ENCODE results near the gene ZYX. TPM values are rescaled to one million over a fixed set of nuclear protein-coding genes. Genes with fewer than 3 reads are reported as not detected.
A peak's percentile ranks its signal among the peaks of the same experiment; 100 is the strongest.
"Not testable (repeated sequence)": the region's sequence is repeated elsewhere in the genome, so short reads cannot be mapped to it uniquely, and the experiment has no call there.

The ZYX gene
- polyA plus RNA-seq, 1 donor = 63.9 TPM

DNA sequence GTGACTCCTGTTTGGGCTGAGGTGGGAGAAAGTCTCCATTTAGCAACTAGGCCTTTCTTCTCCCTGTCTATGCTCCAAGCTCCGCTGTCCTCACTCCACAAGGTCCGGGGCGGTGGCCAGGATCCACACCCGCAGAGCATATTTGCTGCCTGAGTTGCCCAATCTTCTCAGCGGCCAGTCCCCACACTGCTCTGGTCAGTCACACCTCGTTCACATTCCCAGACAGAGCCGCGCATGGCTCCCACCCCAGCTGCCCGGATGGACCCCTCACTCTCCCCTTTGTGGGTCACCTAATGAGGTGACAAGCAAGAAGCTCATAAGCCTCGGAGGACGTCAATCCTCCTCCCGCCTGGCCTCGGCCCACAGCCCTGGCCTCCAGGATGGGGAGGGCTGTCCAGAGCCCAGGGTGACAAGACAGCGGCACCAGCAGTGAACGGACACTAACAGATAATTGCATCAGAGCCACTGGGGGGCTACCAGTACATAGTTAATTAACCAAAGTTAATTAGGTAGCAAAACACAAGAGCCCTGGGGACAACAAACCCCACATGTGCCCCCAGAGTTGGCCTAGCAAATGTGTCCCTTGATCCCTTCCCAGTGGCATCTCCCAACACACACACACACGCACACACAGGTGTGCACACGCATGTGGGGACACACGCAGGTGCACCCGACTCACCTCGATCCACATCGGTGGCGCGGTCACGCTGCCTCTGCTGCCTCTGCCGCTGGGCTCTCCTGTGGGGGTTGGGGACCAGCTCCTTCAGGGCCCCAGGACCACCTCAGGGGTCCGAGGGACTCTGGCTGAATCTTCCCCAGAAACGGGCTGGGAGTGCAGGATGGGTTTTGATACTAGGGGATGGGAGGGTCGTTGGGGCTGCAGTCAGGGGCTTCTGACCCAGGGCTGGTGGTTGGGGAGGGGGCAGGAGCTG lies 15.7 kb downstream of the ZYX start:
- DNase-seq = no peak

- DNase-seq = no peak
Measured at GRCh38 chr7:143397710-143398530, 16.8 kb downstream of the ZYX start.

- no peak for DNase-seq
Measured at GRCh38 chr7:143398616-143399015, 17.5 kb downstream of the ZYX start.

DNA sequence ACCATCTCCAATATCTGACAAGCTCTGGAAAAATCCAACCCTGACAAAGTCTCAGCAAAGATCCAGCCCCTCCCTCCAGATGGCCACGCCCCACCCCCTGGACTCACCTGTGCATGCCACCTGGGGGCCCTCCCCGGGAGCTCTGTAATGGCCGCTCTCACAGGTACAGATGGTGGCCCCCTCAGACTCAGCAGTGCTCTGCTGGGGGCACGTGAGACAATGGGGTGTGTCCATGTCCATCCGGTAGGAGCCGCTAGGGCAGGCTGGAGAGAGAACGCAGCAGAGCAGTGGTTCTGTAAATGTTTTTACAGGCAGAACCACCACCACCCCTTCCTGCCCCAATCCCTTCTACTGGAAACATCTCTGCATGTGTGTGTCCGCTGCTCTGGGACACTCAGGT lies 18.0 kb downstream of the ZYX start:
- no peak for DNase-seq

GRCh38 chr7:143399642-143400041 lies 18.5 kb downstream of the ZYX start:
- DNase-seq = no peak

DNA sequence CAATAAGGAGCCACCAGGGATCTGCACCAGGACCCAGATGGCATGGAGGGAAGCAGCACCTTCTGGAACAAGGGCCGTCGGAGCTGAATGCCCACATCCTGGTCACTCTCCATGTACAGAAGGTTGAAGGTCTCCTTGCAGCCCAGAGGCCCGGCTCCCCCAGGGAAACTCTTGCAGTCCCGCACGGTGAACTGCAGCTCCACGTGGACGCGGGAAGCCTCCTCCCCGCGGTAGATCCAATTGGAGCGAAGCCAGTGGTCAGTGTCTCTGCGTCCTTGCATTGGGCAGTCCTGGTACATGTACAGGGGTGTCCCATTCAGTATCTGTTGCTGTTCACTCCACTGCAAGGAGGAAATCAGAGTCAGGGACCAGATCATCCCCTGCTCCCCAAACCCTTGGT lies 20.1 kb downstream of the ZYX start:
- no peak for DNase-seq

DNA sequence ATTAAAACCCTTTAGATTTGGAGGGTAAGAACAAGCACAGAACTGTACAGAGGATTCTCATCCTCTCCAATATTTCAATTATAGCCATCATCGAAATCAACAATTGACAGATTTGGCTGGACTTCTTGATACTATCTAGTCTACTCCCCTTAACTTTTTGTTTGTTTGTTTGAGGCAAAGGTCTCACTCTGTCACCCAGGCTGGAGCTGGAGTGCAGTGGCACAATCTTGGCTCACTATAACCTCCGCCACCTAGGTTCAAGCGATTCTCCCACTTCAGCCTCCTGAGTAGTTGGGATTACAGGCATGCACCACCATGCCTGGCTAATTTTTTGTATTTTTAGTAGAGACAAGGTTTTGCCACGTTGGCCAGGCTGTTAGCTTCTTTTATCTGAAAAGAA lies 21.1 kb downstream of the ZYX start:
- DNase-seq = not testable (repeated sequence)

- DNase-seq = no peak
Measured at GRCh38 chr7:143405173-143406001, 24.2 kb downstream of the ZYX start.

DNA sequence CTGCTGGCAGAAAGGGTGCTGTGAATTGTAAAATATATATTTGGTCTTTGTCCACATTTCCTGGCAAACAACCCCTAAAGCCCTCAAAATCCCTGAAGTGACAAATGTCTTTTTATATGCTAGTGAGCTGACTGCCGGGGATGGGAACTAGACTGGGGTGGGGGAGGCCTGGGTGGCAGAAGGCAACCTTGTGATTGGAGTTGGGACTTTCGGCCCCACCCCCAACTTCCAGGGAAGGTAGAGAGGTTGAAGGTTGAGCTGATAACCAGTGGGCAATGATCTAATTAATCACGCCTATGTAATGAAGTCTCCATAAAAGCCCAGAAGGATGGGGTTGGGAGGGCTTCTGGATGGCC lies 24.8 kb downstream of the ZYX start:
- DNase-seq = no peak

DNA sequence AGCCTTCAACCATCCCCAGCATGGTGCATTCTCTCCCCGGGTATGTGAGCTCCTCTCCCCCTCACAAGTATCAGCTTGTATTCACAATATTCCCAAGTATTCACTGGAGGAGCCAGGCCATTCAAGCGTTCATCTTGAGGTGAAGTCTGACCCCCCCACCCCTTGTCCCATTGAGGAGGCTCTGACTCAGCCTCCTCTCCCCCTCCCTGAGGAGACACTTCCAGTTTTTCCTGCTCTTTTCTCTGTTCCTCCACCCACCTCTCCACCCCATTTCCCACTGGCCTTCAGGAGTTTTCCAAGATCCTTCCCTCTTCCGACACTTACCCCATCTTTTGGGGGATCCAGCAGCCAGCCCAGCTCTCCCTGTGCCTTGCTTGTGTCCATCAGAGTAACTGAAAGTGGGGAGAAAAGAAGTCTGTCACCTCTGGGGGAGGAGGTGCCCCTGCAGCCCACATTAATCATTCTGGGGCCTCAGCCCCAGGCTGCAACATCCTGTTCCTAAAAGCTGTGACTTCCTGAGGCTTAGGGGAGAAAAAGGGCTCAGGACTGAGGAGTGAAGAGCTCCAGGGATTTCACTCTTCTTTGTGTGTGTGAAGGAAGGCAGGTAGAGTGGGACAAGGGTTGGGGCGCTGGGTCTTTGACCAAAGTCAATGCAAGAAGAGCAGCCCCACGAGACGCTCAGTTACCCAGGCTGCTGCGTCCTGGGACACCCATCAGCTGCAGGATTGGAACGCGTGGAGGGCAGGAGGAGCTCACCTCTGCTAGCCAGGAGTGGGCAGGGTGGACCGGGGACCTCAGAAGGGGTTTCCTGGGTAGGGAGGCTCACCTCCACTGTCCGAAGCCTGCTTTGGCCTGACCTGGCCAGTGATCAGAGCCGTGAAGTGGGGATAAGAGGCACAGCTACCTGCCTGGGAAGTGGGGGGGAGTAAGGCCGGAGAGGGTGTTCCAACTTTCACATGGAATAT lies 26.4 kb downstream of the ZYX start:
- DNase-seq = no peak

GRCh38 chr7:143408252-143408685 lies 27.1 kb downstream of the ZYX start:
- no peak for DNase-seq

GRCh38 chr7:143408686-143409561 lies 27.8 kb downstream of the ZYX start, which contains the start of gene EPHA1:
Gene EPHA1 (minus strand): TSS chr7:143408856. CDS start chr7:143408805, 51 bp downstream.
- no peak for DNase-seq

GRCh38 chr7:143410521-143411004 lies 29.4 kb downstream of the ZYX start:
- DNase-seq = no peak

- DNase-seq = no peak
Measured at GRCh38 chr7:143411976-143412708, 31.0 kb downstream of the ZYX start.

- no peak for DNase-seq
Measured at GRCh38 chr7:143413123-143413522, 32.0 kb downstream of the ZYX start.

DNA sequence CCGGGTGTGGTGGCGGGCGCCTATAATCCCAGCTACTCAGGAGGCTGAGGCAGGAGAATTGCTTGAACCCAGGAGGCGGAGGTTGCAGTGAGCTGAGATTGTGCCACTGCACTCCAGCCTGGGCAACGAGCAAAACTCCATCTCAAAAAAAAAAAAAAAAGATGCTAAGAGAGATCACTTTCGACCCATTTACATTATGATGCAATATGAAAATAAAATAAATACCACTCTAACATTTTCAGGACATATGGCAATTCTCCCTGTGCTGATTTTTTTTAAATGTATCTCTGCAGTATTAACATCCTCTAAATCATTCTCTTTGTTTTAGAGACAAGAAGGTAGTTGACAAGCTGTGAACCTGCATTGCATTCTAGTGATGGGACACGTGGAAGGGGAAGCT lies 34.1 kb downstream of the ZYX start:
- DNase-seq = not testable (repeated sequence)

DNA sequence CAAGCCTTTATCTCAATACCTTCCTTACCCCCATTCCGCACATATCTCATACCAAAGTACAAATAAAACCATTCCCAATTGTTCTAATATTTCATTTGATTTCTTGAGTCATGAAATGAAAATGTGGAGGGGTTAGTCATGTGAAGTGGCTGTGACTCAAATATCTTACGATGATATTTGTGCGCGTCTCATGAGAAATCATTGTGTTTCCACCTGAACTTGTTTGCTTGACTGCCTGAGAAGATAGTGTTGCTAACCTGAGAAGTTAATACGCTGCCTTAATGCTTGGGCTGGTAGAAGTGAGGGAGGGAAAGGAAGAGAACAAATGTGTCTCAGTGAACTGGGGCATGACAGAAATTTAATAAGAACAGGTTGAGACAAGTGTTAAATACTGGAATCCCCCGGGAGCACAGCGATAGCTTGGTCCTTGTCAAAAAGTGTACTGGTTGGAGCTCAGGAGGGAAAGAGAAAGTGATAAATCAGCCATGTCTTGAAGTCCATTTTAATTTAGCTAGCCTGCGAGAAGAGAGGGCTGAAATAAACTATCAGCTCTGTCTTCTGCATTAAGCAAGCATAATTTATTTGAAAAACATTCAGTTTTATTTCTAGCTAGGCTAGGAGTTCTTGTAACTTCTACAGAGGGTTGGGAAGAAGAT lies 34.7 kb downstream of the ZYX start:
- no peak for DNase-seq

DNA sequence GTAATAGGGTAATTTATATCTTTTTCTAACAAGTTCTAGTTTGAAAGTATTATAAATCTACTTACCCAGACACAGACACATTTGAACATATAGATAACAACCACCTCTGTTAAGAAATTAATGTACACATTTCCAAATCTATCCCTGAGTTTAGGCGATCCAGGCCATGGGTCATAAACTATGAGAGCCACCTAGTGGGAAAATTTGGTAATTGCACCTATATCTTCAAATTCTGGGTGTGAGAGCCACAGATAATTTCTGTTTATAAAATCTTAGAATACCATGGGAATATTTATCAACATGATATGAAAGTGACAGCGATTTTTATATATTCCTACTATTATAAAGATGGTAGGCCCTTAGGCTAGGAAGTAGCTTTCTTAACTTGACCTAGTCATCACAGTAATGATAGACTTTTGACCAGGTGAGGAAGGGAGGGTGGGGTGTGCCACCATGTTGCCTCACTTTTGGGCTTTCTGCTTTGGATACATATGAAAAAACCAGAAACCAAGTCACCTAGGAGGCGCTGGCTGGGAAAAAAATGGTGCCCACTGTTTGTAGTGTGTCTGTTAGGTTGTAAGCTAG lies 35.5 kb downstream of the ZYX start:
- peak; percentile 59 for DNase-seq
